DOHH2 (cell line): ENCODE results near the gene PRG2.

Source experiments
- EZH2phosphoT487 ChIP-seq: fragments of 200-600 bp; sonication (generic); IDR thresholded peaks from 2 replicates; pipeline ENCODE4 v1.6.1; 2017; ENCODE audit warnings: borderline replicate concordance, mild to moderate bottlenecking, antibody characterized with exemption, low read length, moderate library complexity, mixed read lengths
- TF ChIP-seq, protein P1 (sequence below): fragments of 200-600 bp; sonication (generic); IDR thresholded peaks from one replicate; pipeline ENCODE4 v1.5.1; 2014; ENCODE audit warnings: antibody characterized with exemption, mild to moderate bottlenecking, low read depth, low read length; ENCODE audit not compliant: poor library complexity, severe bottlenecking

DNA sequence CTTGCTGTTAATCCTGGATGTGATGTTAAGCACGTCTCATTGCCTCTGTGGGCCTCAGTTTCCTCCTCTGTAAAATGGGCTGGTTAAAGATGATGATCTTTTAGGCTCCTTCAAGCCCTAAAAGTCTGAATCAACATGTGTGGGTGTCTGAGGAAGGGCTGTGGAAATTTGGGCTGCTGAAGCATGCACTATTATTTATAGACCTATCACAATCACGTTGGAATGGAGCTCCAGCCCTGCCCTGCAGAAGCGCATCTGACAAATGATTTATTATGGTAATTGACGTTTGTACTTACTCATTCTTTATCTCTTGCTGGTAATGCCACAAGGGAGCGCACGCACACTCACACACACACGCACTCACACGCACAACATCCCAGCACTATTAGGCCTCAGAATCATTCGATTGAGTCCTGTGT, 31.9 kb downstream of the PRG2 start:
- TF ChIP-seq, protein P1, sequence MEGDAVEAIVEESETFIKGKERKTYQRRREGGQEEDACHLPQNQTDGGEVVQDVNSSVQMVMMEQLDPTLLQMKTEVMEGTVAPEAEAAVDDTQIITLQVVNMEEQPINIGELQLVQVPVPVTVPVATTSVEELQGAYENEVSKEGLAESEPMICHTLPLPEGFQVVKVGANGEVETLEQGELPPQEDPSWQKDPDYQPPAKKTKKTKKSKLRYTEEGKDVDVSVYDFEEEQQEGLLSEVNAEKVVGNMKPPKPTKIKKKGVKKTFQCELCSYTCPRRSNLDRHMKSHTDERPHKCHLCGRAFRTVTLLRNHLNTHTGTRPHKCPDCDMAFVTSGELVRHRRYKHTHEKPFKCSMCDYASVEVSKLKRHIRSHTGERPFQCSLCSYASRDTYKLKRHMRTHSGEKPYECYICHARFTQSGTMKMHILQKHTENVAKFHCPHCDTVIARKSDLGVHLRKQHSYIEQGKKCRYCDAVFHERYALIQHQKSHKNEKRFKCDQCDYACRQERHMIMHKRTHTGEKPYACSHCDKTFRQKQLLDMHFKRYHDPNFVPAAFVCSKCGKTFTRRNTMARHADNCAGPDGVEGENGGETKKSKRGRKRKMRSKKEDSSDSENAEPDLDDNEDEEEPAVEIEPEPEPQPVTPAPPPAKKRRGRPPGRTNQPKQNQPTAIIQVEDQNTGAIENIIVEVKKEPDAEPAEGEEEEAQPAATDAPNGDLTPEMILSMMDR: no peak
- TF ChIP-seq EZH2phosphoT487: no peak
